DMS79 treated with DMSO at 0.1 percent for 48 hours (cell line): ENCODE results near the gene BARX2.

Experiments used
- DNase-seq: peaks from one replicate; lab custom pipeline; 2025; lab: John Stamatoyannopoulos, UW

BARX2 gene

GRCh38 chr11:129374081-129374992, 1.3 kb upstream of the BARX2 start:
- peak; percentile 70 for DNase-seq

GRCh38 chr11:129374993-129375750, 476 bp upstream of the BARX2 start:
- peak; percentile 62 for DNase-seq

- DNase-seq = no peak
These were observed 1.2 kb downstream of the BARX2 start for GRCh38 chr11:129376658-129377341.

GRCh38 chr11:129377739-129378138, 2.1 kb downstream of the BARX2 start:
- peak; percentile 26 for DNase-seq

- DNase-seq = no peak
These were observed 4.8 kb downstream of the BARX2 start for GRCh38 chr11:129380413-129380812.

- no peak for DNase-seq
These were observed 6.9 kb downstream of the BARX2 start for GRCh38 chr11:129382583-129382982.

- DNase-seq = peak; percentile 99
These were observed 7.4 kb downstream of the BARX2 start for GRCh38 chr11:129383060-129383459.

GRCh38 chr11:129383502-129383901, 7.9 kb downstream of the BARX2 start:
- peak; percentile 99 for DNase-seq

GRCh38 chr11:129384415-129384814, 8.8 kb downstream of the BARX2 start:
- no peak for DNase-seq

GRCh38 chr11:129385801-129386200, 10.2 kb downstream of the BARX2 start:
- peak; percentile 25 for DNase-seq

GRCh38 chr11:129386795-129387397, 11.2 kb downstream of the BARX2 start:
- DNase-seq = no peak

- DNase-seq = no peak
These were observed 11.8 kb downstream of the BARX2 start for GRCh38 chr11:129387434-129387833.

- DNase-seq = no peak
These were observed 13.2 kb downstream of the BARX2 start for GRCh38 chr11:129388824-129389223.

- DNase-seq = no peak
These were observed 14.7 kb downstream of the BARX2 start for GRCh38 chr11:129390303-129390821.

- DNase-seq = no peak
These were observed 15.7 kb downstream of the BARX2 start for GRCh38 chr11:129391360-129391759.

GRCh38 chr11:129391821-129392220, 16.2 kb downstream of the BARX2 start:
- no peak for DNase-seq

- no peak for DNase-seq
These were observed 17.3 kb downstream of the BARX2 start for GRCh38 chr11:129392995-129393394.

GRCh38 chr11:129394709-129395108, 19.1 kb downstream of the BARX2 start:
- DNase-seq = no peak

GRCh38 chr11:129395432-129395831, 19.8 kb downstream of the BARX2 start:
- DNase-seq = no peak

- no peak for DNase-seq
These were observed 20.2 kb downstream of the BARX2 start for GRCh38 chr11:129395883-129396282.

GRCh38 chr11:129396454-129396853, 20.8 kb downstream of the BARX2 start:
- DNase-seq = no peak
